ENCODE results near the gene VWA1. TPM values are rescaled to one million over a fixed set of nuclear protein-coding genes. Genes with fewer than 3 reads are reported as not detected.

The VWA1 gene
- total and polyA plus RNA-seq, 10 of the 15 experiments (the other 5 are each of a cell fraction or from before 2014, with no cell fraction given): 0.02 to 1.7 (median 0.32) TPM; not detected in 2

DNA sequence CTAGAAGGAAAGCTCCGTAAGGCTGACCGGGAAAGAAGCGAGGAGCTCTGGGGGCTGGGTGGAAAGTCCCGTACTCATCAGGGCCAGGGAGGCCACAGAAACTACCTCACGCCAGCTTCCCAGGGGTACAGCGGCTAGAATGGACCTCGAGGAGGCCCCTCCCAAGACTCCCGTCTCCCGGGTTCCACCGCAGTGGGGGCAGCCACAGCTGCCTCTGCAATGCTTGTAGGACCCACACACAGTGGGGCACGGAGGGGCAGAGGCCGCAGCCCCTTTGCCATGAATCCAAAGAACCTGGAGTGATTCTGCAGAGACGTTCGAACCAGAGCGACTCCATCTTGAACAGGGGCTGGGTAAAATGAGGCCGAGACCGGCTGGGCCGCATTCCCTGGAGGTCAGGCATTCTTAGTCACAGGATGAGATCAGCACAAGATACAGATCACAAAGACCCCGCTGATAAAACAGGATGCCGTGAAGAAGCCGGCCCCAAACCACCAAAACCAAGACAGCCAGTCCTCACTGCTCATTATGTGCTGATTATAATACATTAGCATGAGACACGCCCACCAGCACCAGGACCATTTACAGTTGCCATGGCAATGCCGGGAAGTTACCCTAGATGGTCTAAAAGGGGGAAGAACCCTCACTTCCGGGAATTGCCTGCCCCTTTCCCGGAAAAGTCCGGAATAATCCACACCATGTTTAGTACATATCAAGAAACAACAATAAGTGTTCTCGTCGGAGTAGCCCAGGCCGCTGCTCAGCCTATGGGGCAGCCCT, 12.8 kb upstream of the VWA1 start (continued):
- TF ChIP-seq, protein P1, sequence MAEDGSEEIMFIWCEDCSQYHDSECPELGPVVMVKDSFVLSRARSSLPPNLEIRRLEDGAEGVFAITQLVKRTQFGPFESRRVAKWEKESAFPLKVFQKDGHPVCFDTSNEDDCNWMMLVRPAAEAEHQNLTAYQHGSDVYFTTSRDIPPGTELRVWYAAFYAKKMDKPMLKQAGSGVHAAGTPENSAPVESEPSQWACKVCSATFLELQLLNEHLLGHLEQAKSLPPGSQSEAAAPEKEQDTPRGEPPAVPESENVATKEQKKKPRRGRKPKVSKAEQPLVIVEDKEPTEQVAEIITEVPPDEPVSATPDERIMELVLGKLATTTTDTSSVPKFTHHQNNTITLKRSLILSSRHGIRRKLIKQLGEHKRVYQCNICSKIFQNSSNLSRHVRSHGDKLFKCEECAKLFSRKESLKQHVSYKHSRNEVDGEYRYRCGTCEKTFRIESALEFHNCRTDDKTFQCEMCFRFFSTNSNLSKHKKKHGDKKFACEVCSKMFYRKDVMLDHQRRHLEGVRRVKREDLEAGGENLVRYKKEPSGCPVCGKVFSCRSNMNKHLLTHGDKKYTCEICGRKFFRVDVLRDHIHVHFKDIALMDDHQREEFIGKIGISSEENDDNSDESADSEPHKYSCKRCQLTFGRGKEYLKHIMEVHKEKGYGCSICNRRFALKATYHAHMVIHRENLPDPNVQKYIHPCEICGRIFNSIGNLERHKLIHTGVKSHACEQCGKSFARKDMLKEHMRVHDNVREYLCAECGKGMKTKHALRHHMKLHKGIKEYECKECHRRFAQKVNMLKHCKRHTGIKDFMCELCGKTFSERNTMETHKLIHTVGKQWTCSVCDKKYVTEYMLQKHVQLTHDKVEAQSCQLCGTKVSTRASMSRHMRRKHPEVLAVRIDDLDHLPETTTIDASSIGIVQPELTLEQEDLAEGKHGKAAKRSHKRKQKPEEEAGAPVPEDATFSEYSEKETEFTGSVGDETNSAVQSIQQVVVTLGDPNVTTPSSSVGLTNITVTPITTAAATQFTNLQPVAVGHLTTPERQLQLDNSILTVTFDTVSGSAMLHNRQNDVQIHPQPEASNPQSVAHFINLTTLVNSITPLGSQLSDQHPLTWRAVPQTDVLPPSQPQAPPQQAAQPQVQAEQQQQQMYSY (CRISPR knock-in tag; IDR thresholded peaks at IDR 0.05): peak; percentile 96
- peak; percentile 70 for TF ChIP-seq BMI1 (IDR thresholded peaks at IDR 0.05; ENCODE audit: borderline replicate concordance)
- TF ChIP-seq, protein P2, sequence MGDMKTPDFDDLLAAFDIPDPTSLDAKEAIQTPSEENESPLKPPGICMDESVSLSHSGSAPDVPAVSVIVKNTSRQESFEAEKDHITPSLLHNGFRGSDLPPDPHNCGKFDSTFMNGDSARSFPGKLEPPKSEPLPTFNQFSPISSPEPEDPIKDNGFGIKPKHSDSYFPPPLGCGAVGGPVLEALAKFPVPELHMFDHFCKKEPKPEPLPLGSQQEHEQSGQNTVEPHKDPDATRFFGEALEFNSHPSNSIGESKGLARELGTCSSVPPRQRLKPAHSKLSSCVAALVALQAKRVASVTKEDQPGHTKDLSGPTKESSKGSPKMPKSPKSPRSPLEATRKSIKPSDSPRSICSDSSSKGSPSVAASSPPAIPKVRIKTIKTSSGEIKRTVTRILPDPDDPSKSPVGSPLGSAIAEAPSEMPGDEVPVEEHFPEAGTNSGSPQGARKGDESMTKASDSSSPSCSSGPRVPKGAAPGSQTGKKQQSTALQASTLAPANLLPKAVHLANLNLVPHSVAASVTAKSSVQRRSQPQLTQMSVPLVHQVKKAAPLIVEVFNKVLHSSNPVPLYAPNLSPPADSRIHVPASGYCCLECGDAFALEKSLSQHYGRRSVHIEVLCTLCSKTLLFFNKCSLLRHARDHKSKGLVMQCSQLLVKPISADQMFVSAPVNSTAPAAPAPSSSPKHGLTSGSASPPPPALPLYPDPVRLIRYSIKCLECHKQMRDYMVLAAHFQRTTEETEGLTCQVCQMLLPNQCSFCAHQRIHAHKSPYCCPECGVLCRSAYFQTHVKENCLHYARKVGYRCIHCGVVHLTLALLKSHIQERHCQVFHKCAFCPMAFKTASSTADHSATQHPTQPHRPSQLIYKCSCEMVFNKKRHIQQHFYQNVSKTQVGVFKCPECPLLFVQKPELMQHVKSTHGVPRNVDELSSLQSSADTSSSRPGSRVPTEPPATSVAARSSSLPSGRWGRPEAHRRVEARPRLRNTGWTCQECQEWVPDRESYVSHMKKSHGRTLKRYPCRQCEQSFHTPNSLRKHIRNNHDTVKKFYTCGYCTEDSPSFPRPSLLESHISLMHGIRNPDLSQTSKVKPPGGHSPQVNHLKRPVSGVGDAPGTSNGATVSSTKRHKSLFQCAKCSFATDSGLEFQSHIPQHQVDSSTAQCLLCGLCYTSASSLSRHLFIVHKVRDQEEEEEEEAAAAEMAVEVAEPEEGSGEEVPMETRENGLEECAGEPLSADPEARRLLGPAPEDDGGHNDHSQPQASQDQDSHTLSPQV (IDR thresholded peaks at IDR 0.05): peak; percentile 99
- peak in 1 of 2 experiments; percentile 60; a peak in 1 of 4 replicates for TF ChIP-seq SRF (IDR thresholded peaks at IDR 0.05; ENCODE audit: low read depth in 2 of 2, low read length in 2 of 2)
- peak; percentile 35 for TF ChIP-seq MTA2 (IDR thresholded peaks at IDR 0.05; ENCODE audit: low read depth)
- TF ChIP-seq HDGF (IDR thresholded peaks at IDR 0.05): no peak
- TF ChIP-seq POU2F2 (IDR thresholded peaks at IDR 0.05; ENCODE audit: borderline replicate concordance, low read depth, low read length): peak; percentile 53; the same call in 1 of the 3 replicates
- peak; percentile 18 for TF ChIP-seq MEF2B (IDR thresholded peaks at IDR 0.05; ENCODE audit: partially characterized antibody, poor library complexity, severe bottlenecking)
- TF ChIP-seq SMARCA5 (IDR thresholded peaks at IDR 0.05): 0 out of 2 replicates have a peak, but pooled peaks have one; percentile 36
- TF ChIP-seq WRNIP1 (IDR thresholded peaks at IDR 0.05; ENCODE audit: borderline replicate concordance, low read depth, low read length): no peak
- 0 out of 2 replicates have a peak, but pooled peaks have one; percentile 46 for TF ChIP-seq GATAD2B (conservative IDR thresholded peaks at IDR 0.05; ENCODE audit: low read depth)
